GM21447 (cell line): ENCODE data around the gene CELF2.

Source experiments
- ATAC-seq: cut with Tn5 transposase; IDR thresholded peaks from one replicate; pipeline ENCODE4 v1.9.1; 2021; ENCODE audit not compliant: unreplicated experiment

CELF2 gene

GRCh38 chr10:11317936-11318670 is 300.4 kb downstream of the CELF2 start:
- ATAC-seq, result no peak

- ATAC-seq, result no peak
Measured at GRCh38 chr10:11318826-11319598, 301.3 kb downstream of the CELF2 start.

- no peak for ATAC-seq
Measured at GRCh38 chr10:11319990-11320602, 302.4 kb downstream of the CELF2 start.

- no peak for ATAC-seq
Measured at GRCh38 chr10:11320809-11321520, 303.3 kb downstream of the CELF2 start.

DNA sequence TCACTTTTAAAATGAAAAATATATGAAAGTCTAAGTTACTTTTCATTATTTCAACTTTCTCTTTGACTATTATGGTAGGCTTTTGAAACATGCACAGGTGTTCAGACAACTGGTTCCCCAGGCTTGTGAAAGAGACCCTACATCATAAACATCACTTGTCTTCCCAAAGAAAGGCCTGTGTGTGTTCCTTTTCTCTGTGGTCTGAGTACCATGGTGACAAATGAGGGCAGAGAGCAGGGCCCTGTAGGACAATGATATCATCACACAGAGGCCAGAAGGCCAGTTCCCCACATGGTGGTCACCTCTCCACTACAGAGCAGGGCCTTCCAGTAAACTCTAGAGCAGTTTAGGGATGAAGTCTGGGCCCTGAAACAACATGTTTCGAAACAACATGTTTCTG is 305.0 kb downstream of the CELF2 start:
- ATAC-seq, result no peak

DNA sequence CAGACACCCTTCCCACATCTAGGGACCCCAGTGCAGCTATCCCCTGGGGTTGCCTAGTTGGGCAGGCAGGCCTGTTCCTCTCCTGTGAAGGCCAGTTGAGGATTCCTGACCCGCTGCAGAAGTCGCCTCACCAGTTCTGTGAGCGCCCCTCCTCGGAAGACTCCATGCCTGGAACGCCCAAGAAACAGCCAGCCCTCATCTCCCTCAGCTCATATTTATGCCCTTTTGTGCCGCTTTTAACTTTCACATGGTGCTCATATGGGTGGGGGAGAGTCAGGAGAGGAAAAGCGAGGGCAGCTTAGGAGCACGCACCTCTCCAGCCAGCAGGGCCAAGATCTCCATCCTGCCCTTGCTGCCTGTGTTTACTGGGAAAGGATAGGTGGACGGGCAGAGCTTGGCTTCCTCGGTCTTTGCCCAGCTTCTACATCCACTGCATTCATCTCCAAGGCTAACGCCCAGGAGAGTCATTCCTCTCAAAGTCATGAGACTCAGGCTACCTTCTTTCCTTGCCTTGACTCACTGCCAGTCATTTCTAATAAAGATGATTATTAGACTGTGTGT is 307.2 kb downstream of the CELF2 start:
- no peak for ATAC-seq

DNA sequence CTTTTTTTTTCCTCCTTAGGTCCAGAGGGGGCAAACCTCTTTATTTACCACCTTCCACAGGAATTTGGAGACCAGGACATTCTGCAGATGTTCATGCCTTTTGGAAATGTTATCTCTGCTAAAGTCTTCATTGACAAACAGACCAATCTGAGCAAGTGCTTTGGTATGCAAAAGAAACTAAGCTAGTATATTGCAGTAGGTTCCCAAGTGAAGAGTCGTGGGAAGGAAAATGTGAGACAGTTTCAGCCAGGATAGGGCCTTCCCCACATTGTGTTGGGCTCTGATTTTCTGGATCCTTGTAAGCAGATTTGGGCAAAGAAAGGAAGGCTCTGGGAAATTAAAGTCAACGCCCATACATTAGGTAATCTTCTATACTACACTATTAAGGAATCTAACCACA is 308.1 kb downstream of the CELF2 start:
- no peak for ATAC-seq

DNA sequence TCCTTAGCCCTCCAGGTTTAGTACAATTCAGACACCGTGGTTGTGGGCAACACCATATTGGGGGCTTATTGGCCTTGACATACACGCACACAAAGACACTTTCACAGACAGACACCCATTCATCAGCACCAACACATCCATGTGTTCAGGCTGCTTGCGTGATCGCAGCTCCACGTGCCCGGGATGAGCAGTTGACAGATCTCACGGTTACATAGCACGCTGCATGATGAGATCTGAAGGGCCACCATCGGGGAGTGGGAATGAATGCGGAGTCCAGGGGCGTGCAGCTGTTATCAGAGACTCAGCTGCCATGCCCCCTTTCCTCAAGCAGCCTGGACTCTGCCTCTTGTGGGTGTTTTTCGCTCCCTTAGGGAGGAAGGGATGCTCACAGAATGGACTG is 308.6 kb downstream of the CELF2 start:
- no peak for ATAC-seq

DNA sequence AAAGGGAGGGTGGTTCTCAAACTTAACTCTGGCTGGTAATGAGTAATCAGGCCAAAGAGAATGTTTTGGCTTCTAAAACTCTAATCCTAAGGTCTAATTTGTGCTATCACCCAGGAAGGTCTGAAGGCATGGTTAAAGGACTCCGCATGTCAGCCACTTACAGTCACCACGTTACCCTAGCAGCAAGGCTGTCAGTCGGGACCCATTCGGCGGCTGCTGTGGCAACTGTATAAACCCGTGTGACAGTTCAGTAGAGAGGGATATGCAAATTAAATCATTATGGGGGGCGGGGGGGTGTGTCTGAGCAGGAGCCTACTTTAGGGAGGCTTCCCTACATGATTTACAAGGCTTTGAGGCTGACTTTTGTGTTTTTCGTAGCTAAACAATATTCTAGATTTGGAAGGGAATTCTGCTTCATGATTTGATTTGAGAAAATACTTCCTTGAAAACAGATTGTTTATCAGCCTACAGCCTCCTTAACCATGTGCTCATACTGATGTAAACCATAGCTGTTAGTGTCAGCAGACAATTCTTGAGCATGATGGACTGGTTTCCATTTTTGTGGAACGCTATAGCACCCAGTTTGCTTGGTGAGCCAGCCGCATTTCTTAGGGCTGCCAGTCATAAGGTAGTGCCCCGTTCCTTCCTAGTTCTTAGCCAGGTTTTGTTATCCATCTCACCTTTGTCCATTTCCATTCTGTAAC is 309.4 kb downstream of the CELF2 start:
- ATAC-seq, result no peak

GRCh38 chr10:11328264-11329061 is 310.8 kb downstream of the CELF2 start:
- ATAC-seq, result no peak

- ATAC-seq, result no peak
Measured at GRCh38 chr10:11329062-11329673, 311.5 kb downstream of the CELF2 start.

DNA sequence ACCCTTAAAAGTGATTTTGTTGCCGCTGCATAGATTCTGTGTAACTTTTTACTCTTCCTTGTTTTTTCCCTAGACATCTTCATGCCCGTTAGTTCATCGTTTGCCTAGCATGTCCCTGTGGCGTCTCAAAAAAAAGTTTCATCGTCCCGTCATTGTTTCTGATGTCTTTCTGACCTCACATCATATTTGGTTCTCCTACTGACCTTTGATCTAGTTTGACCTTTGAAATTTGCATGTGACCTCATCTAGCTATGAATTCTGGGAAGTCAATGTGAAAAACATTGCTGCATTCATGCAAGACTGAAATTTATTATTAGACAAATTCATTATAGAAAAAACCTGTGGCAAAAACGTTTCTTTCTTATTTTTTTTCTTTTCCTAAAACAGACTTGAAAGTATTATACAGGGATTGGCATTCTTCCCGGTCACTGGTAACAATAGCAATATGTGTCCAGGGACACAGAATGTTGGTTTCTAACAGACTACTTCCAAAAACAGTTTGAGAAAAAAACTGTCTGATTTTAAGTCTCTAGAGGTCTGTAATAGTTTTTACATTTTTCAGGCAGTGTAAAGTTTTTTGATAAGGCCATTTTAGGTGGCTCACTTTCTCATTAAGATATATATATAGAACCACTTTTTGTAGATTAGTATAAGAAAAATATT is 312.8 kb downstream of the CELF2 start:
- no peak for ATAC-seq

DNA sequence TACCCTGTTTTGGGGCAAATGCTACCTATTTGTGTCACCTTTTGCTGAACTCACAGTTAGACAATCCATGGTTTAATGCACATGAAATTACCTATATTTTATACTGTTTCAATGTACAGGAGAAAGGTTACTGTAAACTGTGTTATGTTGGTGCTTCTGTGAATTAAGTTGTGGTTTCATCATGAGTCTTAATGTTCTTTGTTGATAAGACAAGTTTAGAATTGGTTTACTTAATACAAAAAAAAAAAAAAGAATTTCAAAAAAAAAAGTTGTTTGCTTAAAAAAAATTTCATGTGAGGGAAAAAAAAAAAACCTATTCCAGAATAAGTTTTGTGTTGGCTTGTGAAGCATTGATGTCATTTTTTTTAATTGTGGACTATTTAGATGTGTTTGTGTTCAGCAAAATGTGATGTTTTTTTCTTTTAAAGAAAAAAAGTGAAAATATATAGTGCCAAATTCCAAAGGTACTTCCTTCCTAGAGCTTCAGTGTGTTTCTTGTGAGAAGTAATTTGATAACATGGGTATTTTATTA is 313.4 kb downstream of the CELF2 start:
- no peak for ATAC-seq

DNA sequence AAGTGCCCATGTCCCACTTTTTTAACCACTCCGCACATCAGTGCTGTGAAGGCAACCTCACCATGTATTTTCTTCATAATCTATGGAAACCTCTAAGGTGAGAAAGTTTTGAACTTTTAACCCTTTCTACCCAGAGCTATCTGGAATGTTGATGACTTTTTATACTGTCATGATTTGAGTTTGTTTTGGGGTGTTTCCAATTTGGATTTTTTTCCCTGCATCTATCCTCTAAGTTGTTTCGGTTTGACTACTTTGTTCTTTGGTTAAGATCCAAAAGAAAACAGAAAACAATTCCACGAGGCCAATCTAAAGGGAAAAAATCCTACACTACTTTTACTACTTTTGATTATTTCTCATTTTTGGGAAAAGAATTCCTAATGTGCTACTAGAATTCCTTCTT is 314.1 kb downstream of the CELF2 start:
- no peak for ATAC-seq

- ATAC-seq, result no peak
Measured at GRCh38 chr10:11332846-11333245, 315.2 kb downstream of the CELF2 start.

- ATAC-seq, result no peak
Measured at GRCh38 chr10:11334436-11334835, 316.8 kb downstream of the CELF2 start.

- no peak for ATAC-seq
Measured at GRCh38 chr10:11335167-11335652, 317.5 kb downstream of the CELF2 start.

- ATAC-seq, result no peak
Measured at GRCh38 chr10:11335881-11336430, 318.3 kb downstream of the CELF2 start.
